ENCODE results near the gene RNF4. TPM values are rescaled to one million over a fixed set of nuclear protein-coding genes. Genes with fewer than 3 reads are reported as not detected.

The RNF4 gene
- total RNA-seq, 4 donors from 2014 or later = 10.8 to 57.9 (median 33.9) TPM

GRCh38 chr4:2551118-2551517, 82.2 kb downstream of the RNF4 start:
- DNase-seq = no peak
- H3K27me3 ChIP-seq = no peaks in the 10 kb centered on the region
- intact Hi-C loops (cut with DNase I; ENCODE audit: low total_unique reads) = no loop called here
- no peaks in the 10 kb centered on the region for H3K9me3 ChIP-seq
- TF ChIP-seq CTCF (IDR thresholded peaks at IDR 0.05) (no peak), POLR2A (IDR thresholded peaks at IDR 0.05) (no peak)
- H3K4me1 ChIP-seq = no peaks in the 10 kb centered on the region
- H3K27ac ChIP-seq = no peak overlapping the region
- H3K4me3 ChIP-seq = no peak overlapping the region
- no peaks in the 10 kb centered on the region for H3K36me3 ChIP-seq

GRCh38 chr4:2552806-2553205, 83.9 kb downstream of the RNF4 start:
- TF ChIP-seq CTCF (IDR thresholded peaks at IDR 0.05) (no peak), POLR2A (IDR thresholded peaks at IDR 0.05) (no peak)
- DNase-seq = no peak

GRCh38 chr4:2558301-2558700, 89.4 kb downstream of the RNF4 start:
- Histone ChIP-seq H3K4me3 (no peak overlapping the region), H3K4me1 (peaks cover 0 to 6% of the 10 kb centered on the region in 2 donors), H3K36me3 (no peaks in the 10 kb centered on the region), H3K9me3 (no peaks in the 10 kb centered on the region), H3K27ac (no peak overlapping the region), H3K27me3 (no peaks in the 10 kb centered on the region)
- intact Hi-C loops (cut with DNase I; ENCODE audit: low total_unique reads) = no loop called here
- TF ChIP-seq POLR2A (IDR thresholded peaks at IDR 0.05) (no peak), CTCF (IDR thresholded peaks at IDR 0.05) (no peak)
- no peak for DNase-seq

More at GRCh38 chr4:2552806-2553205, 83.9 kb downstream of the RNF4 start:
- Histone ChIP-seq H3K36me3 (no peaks in the 10 kb centered on the region), H3K4me3 (no peak overlapping the region), H3K9me3 (no peaks in the 10 kb centered on the region), H3K4me1 (no peaks in the 10 kb centered on the region), H3K27ac (no peak overlapping the region), H3K27me3 (no peaks in the 10 kb centered on the region)
- intact Hi-C loops (cut with DNase I; ENCODE audit: low total_unique reads) = no loop called here

GRCh38 chr4:2560167-2560566, 91.3 kb downstream of the RNF4 start:
- intact Hi-C loops (cut with DNase I; ENCODE audit: low total_unique reads) = no loop called here
- Histone ChIP-seq H3K27ac (no peak overlapping the region), H3K4me3 (no peak overlapping the region), H3K36me3 (no peaks in the 10 kb centered on the region), H3K9me3 (no peaks in the 10 kb centered on the region), H3K27me3 (no peaks in the 10 kb centered on the region), H3K4me1 (peaks cover 0 to 6% of the 10 kb centered on the region in 2 donors)
- no peak for DNase-seq
- TF ChIP-seq CTCF (IDR thresholded peaks at IDR 0.05) (no peak), POLR2A (IDR thresholded peaks at IDR 0.05) (no peak)

Other genes starting within 250 kb of the RNF4 start
- gene HAUS3, start 227.0 kb upstream of the RNF4 start, total RNA-seq = 10 to 100 TPM in 3 of 4 donors, 1 to 10 TPM in 1; 7.4 to 29.9 (median 14.2) TPM
- 1 to 10 TPM in 2 of 4 donors, under 1 TPM in 1, not detected in 1; 0.26 to 5.8 (median 5.5) TPM for gene POLN, start 227.0 kb upstream of the RNF4 start, total RNA-seq
- gene MXD4, start 207.0 kb upstream of the RNF4 start, total RNA-seq = 10 to 100 TPM; 15.4 to 53.1 (median 31.8) TPM
- 10 to 100 TPM in 3 of 4 donors, 1 to 10 TPM in 1; 5.4 to 16.7 (median 13.4) TPM for gene ZFYVE28, start 50.5 kb upstream of the RNF4 start, total RNA-seq
- gene CFAP99, start 50.2 kb upstream of the RNF4 start, total RNA-seq = under 1 TPM in 2 of 4 donors, not detected in 2; 0.21 to 0.46 TPM
- gene FAM193A, start 67.5 kb downstream of the RNF4 start, total RNA-seq = 10 to 100 TPM; 17.1 to 51.2 (median 28.1) TPM

Measured in uterus (tissue), 4 donors.